IPS-NIHi7 (cell line): ENCODE results near the gene ITGAD.

Experiments
- DNase-seq: peaks from one replicate; pipeline ENCODE4 v3.0.0; 2012; ENCODE audit warnings: mixed read lengths; ENCODE audit errors: extremely low spot score

Gene ITGAD

DNA sequence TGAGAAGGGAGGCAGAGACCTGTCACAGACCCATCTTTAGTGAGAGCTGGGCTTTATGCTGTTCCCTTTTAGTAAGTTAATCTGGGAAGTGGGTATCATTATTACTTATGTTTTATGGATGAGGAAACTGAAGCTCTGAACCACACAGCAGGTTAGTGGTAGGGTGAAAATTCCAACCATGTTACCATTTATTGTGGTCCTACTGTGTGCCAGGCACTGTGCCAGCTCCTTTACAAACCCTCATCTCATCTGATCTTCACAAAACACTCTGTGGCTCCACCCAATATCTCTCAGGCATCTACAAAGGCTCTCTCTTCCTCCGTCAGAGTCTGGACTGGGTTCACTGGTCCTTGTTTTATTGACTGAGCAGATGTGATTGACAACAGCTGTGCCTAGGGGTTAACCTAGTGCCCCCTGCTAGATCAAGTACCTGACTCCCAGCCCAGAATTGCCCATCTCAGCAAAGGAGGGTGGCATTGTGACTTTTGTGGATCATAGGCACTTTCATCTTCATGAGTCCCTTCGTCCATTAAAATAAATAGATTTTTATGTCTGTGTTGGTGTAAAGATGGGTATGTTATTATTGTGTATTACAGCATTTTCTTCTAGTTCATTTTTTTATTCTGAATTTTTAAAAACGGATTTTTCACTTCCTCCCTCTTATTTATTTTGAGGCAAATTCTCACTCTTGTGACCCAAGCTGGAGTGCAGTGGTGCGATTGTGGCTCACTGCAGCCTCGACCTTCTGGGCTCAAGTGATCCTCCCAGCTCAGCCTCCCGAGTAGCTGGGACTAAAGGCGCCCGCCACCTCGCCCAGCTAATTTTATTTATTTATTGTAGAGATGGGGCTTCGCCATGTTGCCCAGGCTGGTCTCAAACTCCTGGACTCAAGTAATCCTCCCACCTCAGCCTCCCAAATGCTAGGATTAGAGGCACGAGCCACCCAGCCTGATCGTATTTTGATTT is 81.9 kb downstream of the ITGAD start:
- no peak for DNase-seq

- peak; percentile 20 for DNase-seq
Measured at GRCh38 chr16:31475946-31476302, 82.8 kb downstream of the ITGAD start.
